Measurements from ENCODE around the gene PARP14. TPM values are rescaled to one million over a fixed set of nuclear protein-coding genes. Genes with fewer than 3 reads are reported as not detected.

PARP14 gene
- total RNA-seq, 2 experiments from 2014 or later: 53.1 to 53.3 TPM

DNA sequence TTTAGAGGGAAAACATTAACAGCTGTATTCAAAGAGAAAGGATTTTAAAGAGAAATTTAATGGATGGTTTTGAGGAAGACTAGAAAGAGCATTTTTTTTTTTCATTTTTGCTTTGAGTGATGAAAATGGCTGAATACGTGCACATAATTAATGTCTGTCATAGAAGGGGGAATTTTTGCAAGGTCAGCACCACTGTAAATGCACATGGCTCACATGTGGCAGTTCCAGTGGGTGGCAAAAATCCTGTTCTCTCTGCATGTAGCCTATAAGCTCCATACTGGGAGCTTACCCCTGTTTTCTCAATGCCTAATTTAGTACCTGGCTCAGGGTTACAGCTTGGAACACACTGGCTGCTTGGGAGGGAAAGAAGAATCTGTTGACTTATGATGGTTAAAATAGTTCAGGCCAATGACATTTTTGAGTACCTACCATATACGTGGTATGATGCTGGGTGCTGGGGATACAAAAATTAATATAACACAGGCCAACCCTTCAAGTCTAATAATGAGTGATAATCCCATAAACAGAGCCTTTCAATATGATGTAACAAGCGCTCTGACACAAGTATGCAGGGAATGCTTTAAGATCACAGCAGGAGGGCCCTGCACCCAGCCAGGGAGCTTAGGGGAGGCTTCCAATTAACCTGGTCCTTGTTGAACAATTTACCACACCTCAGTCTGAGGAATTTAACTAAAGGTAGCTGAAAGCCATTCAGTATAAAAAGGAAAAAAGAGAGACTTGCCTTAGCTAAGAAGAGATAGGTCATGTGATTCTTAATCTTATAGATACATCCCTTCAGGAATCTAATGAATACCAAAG is 80.0 kb downstream of the PARP14 start:
- no peak overlapping the region for H3K27ac Mint-ChIP-seq
- intact Hi-C loops (cut with micrococcal nuclease): no loop called here
- DNase-seq (no peak), ATAC-seq (no peak)
- no peak for TF ChIP-seq CTCF (IDR thresholded peaks at IDR 0.05)
- ChIA-PET CTCF (no interaction called here), POLR2A (no interaction called here)
- H3K4me1 Mint-ChIP-seq (ENCODE audit: low read depth): peaks cover 2% of the 10 kb centered on the region
- H3K4me3 Mint-ChIP-seq: no peak overlapping the region
- no peaks in the 10 kb centered on the region for H3K9me3 Mint-ChIP-seq
- H3K36me3 Mint-ChIP-seq (ENCODE audit: low read depth): peaks cover 1% of the 10 kb centered on the region
- H3K27me3 Mint-ChIP-seq: no peaks in the 10 kb centered on the region

DNA sequence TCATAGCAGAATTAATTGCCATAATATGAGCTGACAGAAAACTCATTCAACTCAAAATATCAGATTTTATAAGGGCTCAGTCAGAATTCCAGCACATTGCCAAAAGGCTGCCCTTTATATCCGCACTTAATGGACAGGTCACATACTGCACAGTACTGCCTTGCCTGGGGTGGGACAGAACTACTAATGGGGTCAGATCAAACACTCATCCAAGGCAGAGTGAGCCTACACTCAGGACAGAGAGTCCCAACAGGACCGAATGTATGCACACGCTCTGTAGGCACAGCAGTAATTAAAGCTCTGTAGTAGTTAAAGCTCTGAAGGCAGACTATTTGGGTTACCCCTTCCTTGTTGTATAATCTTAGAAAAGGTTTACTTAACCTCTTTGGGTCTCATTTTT is 85.8 kb downstream of the PARP14 start:
- ChIA-PET POLR2A (no interaction called here), CTCF (interaction anchor here (0.7 kb wide), 1 partner anchor 11 kb away, joined by 3 read pairs; no protein-coding TSS in a partner anchor)
- no peak for DNase-seq
- H3K9me3 Mint-ChIP-seq: no peaks in the 10 kb centered on the region
- no peak overlapping the region for H3K27ac Mint-ChIP-seq
- no peak for ATAC-seq
- peaks cover 4% of the 10 kb centered on the region for H3K36me3 Mint-ChIP-seq (ENCODE audit: low read depth)
- H3K4me1 Mint-ChIP-seq (ENCODE audit: low read depth): no peaks in the 10 kb centered on the region
- no peak overlapping the region for H3K4me3 Mint-ChIP-seq
- H3K27me3 Mint-ChIP-seq: no peaks in the 10 kb centered on the region
- no peak for TF ChIP-seq CTCF (IDR thresholded peaks at IDR 0.05)
- intact Hi-C loops (cut with micrococcal nuclease): no loop called here

DNA sequence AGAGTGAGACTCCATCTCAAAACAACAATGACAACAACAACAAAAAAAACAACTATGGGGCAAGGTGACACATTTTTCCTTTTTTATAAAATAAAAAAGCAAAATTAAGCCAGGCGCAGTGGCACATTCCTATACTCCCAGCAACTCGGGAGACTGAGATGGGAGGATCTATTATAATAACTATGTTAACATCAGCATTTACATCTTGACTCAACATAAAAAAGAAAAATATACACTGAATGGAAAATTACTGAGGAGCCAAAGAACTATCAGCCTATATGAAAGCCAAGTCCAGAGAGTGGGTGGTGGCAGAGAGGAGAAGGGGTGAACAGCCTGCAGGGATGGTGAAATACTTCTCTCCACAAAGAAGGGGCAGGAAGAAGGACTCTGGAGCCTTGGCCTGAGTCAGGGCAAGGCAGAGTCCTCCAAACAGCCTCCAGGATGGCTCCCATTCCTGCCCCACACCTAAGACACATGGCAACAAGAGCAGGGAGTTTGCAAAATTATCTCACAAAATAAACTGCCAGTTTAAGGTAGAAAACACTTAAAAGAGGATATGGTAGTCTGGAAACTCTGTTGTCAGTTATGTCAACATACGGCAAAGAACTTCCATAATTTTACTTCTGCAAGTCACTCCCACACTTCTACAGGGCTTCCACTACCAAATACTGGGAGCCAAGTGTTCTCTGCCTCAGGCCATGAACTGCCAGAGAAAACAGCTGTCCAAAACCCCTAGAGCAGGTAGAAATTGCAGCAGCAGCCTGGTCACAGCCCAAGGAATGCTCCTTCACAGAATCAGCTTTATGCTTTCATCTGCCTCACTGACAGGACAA is 87.1 kb downstream of the PARP14 start:
- intact Hi-C loops (cut with micrococcal nuclease): no loop called here
- H3K27me3 Mint-ChIP-seq: no peaks in the 10 kb centered on the region
- H3K4me1 Mint-ChIP-seq (ENCODE audit: low read depth): no peaks in the 10 kb centered on the region

GRCh38 chr3:122770521-122771202 is 90.0 kb downstream of the PARP14 start:
- no peak overlapping the region for H3K27ac Mint-ChIP-seq

More for the DNA sequence above, 87.1 kb downstream of the PARP14 start:
- ChIA-PET CTCF (no interaction called here), POLR2A (no interaction called here)
- TF ChIP-seq CTCF (IDR thresholded peaks at IDR 0.05): no peak
- no peak for DNase-seq
- Mint-ChIP-seq H3K27ac (no peak overlapping the region), H3K4me3 (no peak overlapping the region), H3K9me3 (no peaks in the 10 kb centered on the region), H3K36me3 (ENCODE audit: low read depth) (peaks cover 4% of the 10 kb centered on the region)
- ATAC-seq: no peak

More at GRCh38 chr3:122770521-122771202, 90.0 kb downstream of the PARP14 start:
- Mint-ChIP-seq H3K4me1 (ENCODE audit: low read depth) (peaks cover 3% of the 10 kb centered on the region), H3K9me3 (no peaks in the 10 kb centered on the region), H3K4me3 (no peak overlapping the region), H3K27me3 (no peaks in the 10 kb centered on the region), H3K36me3 (ENCODE audit: low read depth) (peaks cover 5% of the 10 kb centered on the region)
- ChIA-PET POLR2A (no interaction called here), CTCF (interaction anchor here (1.0 to 1.9 kb wide), 2 partner anchors 15 to 121 kb away, joined by 3 to 7 read pairs; no protein-coding TSS in a partner anchor)
- TF ChIP-seq CTCF (IDR thresholded peaks at IDR 0.05): no peak
- ATAC-seq (no peak), DNase-seq (no peak)
- intact Hi-C loops (cut with micrococcal nuclease): no loop called here
